ENCODE measurements around the gene FBXO24.

- TF ChIP-seq CTCF (IDR thresholded peaks at IDR 0.05) (no peak), POLR2AphosphoS5 (IDR thresholded peaks at IDR 0.05) (no peak), POLR2A (IDR thresholded peaks at IDR 0.05) (no peak), EP300 (IDR thresholded peaks at IDR 0.05) (no peak)
Measured at GRCh38 chr7:100575206-100575631, 10.9 kb upstream of the FBXO24 start.

Measured in stomach (tissue), 4 donors.